Endothelial cell of umbilical vein (primary cell): Measurements from ENCODE around the gene PHC2. TPM values are rescaled to one million over a fixed set of nuclear protein-coding genes. Genes with fewer than 3 reads are reported as not detected.

ENCODE experiments used
- BruUV-seq: library from RNA; stranded (reverse); fragments of 400-500 nt; replicated peaks from 2 replicates; lab custom pipeline; 2021; lab: Mats Ljungman, UMichigan
- CTCF ChIA-PET: fragments of 300-600, 350-600 bp; sonication (Branson Sonifier 250); formaldehyde crosslinking; loops from one replicate; lab custom pipeline; 2021; ENCODE audit warnings: antibody characterized with exemption, inconsistent platforms; lab: Charles Lee
- POLR2A ChIA-PET: fragments of 300-600, 350-600 bp; sonication (Branson Sonifier 250); formaldehyde crosslinking; loops from one replicate; lab custom pipeline; 2021; ENCODE audit warnings: antibody characterized with exemption, inconsistent platforms; lab: Charles Lee
- DNase-seq: peaks from one replicate; pipeline ENCODE4 v3.0.0-alpha.2; 2011; ENCODE audit warnings: low read depth, low spot score
- FAIRE-seq: peaks from 2 replicates; lab custom pipeline; 2011; peaks lifted over from hg19 to GRCh38; lab: Jason Lieb, UNC
- H2AFZ ChIP-seq: 2 replicates; pipeline ENCODE4 v1.6.0; 2012; ENCODE audit warnings: low read depth, low read length, control low read depth, inconsistent platforms
- H3K27ac ChIP-seq: 2 replicates; pipeline ENCODE4 v1.5.1; 2011; ENCODE audit warnings: low read depth, mild to moderate bottlenecking, control low read depth, low read length, moderate library complexity; ENCODE audit not compliant: insufficient read depth
- H3K27me3 ChIP-seq, 2 experiments: 2 replicates each; pipeline versions ENCODE4 v1.6.0 to v1.6.1; 2011; ENCODE audit warnings: low read length in 2 of 2, mixed read lengths in 1 of 2; ENCODE audit not compliant: control insufficient read depth in 2 of 2, insufficient read depth in 2 of 2
- H3K36me3 ChIP-seq, 2 experiments: 2 replicates in 1 of 2; 3 replicates in 1 of 2; pipeline ENCODE4 v1.5.1; 2011; ENCODE audit warnings: low read length in 2 of 2, mild to moderate bottlenecking in 1 of 2, moderate library complexity in 1 of 2; ENCODE audit not compliant: control insufficient read depth in 2 of 2, insufficient read depth in 2 of 2; ENCODE audit errors: extremely low read depth in 1 of 2
- H3K4me1 ChIP-seq: 3 replicates; pipeline ENCODE4 v1.5.1; 2011; ENCODE audit warnings: mild to moderate bottlenecking, low read length; ENCODE audit not compliant: control insufficient read depth, insufficient read depth; ENCODE audit errors: extremely low read depth
- H3K4me2 ChIP-seq: 2 replicates; pipeline ENCODE4 v1.6.1; 2011; ENCODE audit warnings: low read length, control low read depth, mixed read lengths; ENCODE audit not compliant: insufficient read depth
- H3K4me3 ChIP-seq, 3 experiments: fragments of 200-600 bp in 1 of 3; sonication (generic), shearing (Covaris generic) in 1 of 3; replicated peaks in 1 of 3; 2 replicates each; pipeline ENCODE4 v1.5.1; 2011 to 2016; ENCODE audit warnings: control low read depth in 3 of 3, low read length in 3 of 3, mild to moderate bottlenecking in 2 of 3, inconsistent platforms in 1 of 3, low read depth in 1 of 3, moderate library complexity in 1 of 3; ENCODE audit not compliant: insufficient read depth in 1 of 3
- H3K79me2 ChIP-seq: 2 replicates; pipeline ENCODE4 v1.6.0; 2012; ENCODE audit warnings: low read length, inconsistent platforms; ENCODE audit not compliant: control insufficient read depth, insufficient read depth
- H3K9ac ChIP-seq: replicated peaks from 2 replicates; pipeline ENCODE3; 2011; ENCODE audit warnings: low read length, control low read depth; ENCODE audit not compliant: insufficient read depth; ENCODE audit errors: extremely low read depth
- H3K9me1 ChIP-seq: replicated peaks from 3 replicates; pipeline ENCODE4 v1.6.0; 2011; ENCODE audit warnings: mild to moderate bottlenecking, low read length; ENCODE audit not compliant: control insufficient read depth, insufficient read depth; ENCODE audit errors: extremely low read depth
- H3K9me3 ChIP-seq: replicated peaks from 2 replicates; pipeline ENCODE4 v1.5.1; 2012; ENCODE audit warnings: low read length, inconsistent platforms; ENCODE audit not compliant: control insufficient read depth, insufficient read depth
- H4K20me1 ChIP-seq: replicated peaks from 2 replicates; pipeline ENCODE3; 2011; ENCODE audit warnings: mild to moderate bottlenecking, low read length; ENCODE audit not compliant: control insufficient read depth, insufficient read depth; ENCODE audit errors: extremely low read depth
- CTCF ChIP-seq, 2 donors: IDR thresholded peaks; 1 replicate in 1 of 2; 2 replicates in 1 of 2; pipeline ENCODE4 v1.5.1; 2011; ENCODE audit warnings: low read length in 2 of 2, mild to moderate bottlenecking in 2 of 2, moderate library complexity in 2 of 2, control low read depth in 1 of 2, inconsistent platforms in 1 of 2, low read depth in 1 of 2; ENCODE audit not compliant: insufficient read depth in 1 of 2; ENCODE audit errors: extremely low read depth in 1 of 2
- EZH2 ChIP-seq: IDR thresholded peaks from 2 replicates; pipeline ENCODE4 v1.6.1; 2012; ENCODE audit warnings: borderline replicate concordance, low read depth, mild to moderate bottlenecking, moderate library complexity, low read length, inconsistent platforms; ENCODE audit not compliant: severe bottlenecking
- FOS ChIP-seq: IDR thresholded peaks from 2 replicates; pipeline ENCODE4 v1.6.1; 2011; ENCODE audit warnings: mild to moderate bottlenecking, low read length, moderate library complexity, borderline replicate concordance; ENCODE audit not compliant: insufficient read depth
- GATA2 ChIP-seq: IDR thresholded peaks from 2 replicates; pipeline ENCODE4 v1.7.0; 2011; ENCODE audit warnings: low read depth, mild to moderate bottlenecking, moderate library complexity, mixed read lengths, low read length; ENCODE audit not compliant: insufficient read length, insufficient read depth
- JUN ChIP-seq: IDR thresholded peaks from 2 replicates; pipeline ENCODE4 v1.6.1; 2011; ENCODE audit warnings: borderline replicate concordance, low read depth; ENCODE audit not compliant: insufficient read length, insufficient read depth
- MAX ChIP-seq: IDR thresholded peaks from 2 replicates; pipeline ENCODE4 v1.6.1; 2011; ENCODE audit not compliant: insufficient read depth, insufficient read length
- MYC ChIP-seq: IDR thresholded peaks from one replicate; pipeline ENCODE4 v1.6.1; 2011; ENCODE audit warnings: mild to moderate bottlenecking, low read depth, low read length
- POLR2A ChIP-seq: IDR thresholded peaks from 2 replicates; pipeline ENCODE4 v1.6.1; 2012; ENCODE audit warnings: low read depth, mild to moderate bottlenecking, control low read depth, low read length
- POLR2AphosphoS5 ChIP-seq: IDR thresholded peaks from 2 replicates; pipeline ENCODE4 v1.6.1; 2012; ENCODE audit warnings: low read depth, mild to moderate bottlenecking, control low read depth, low read length, moderate library complexity; ENCODE audit not compliant: insufficient read depth
- dilution Hi-C: fragments of 300-500 bp; cut with MboI; formaldehyde crosslinking; loops from one replicate; pipeline ENCODE4 v1.15.0; 2019; ENCODE audit warnings: low sequenced_read_pairs; ENCODE audit not compliant: extremely low pct_ligation_motif_present
- intact Hi-C: fragments of 100-400 bp; cut with micrococcal nuclease; formaldehyde crosslinking; loops from one replicate; pipeline ENCODE4 v1.10.0; 2022
- polyA plus RNA-seq, 4 experiments: library from polyadenylated mRNA; depleted of rRNA in 3 of 4; stranded (reverse) in 3 of 4; unstranded in 1 of 4; fragments of >200 nt; gene quantifications; 2 replicates each; pipeline versions ENCODE4 v1.2.1 to v1.2.3, GENCODE V29; 2011 to 2012; ENCODE audit warnings: missing spikeins in 1 of 4
- total RNA-seq: library from RNA; stranded (reverse); gene quantifications from 2 replicates; pipeline ENCODE4 v1.2.3, GENCODE V29; 2021

PHC2 gene
- total and polyA plus RNA-seq, 2 donors (not counting 3 experiments of a cell fraction or from before 2014, with no cell fraction given): 65.6 to 79.0 TPM

DNA sequence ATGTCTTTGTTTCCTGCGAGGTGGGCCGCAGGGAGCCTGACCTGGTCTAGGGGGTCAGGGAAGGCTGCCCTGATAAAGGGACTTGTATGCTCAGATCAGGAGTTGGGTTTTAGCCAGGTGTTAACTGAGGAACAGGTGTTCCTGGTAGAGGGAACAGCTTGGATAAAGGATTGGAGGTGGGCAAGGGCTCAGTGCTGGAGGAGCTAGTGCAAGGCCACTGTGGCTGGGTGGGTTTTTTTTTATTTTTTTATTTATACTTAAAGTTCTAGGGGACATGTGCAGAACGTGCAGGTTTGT is 141.1 kb downstream of the PHC2 start:
- dilution Hi-C loops: no loop called here
- no TSS peak for BruUV-seq
- intact Hi-C loops: no loop called here
- no peak for FAIRE-seq
- no peak overlapping the region for H2AFZ ChIP-seq
- no peak overlapping the region for H3K9ac ChIP-seq
- no peak for DNase-seq
- H3K4me3 ChIP-seq: no peak overlapping the region
- H3K9me3 ChIP-seq: no peaks in the 10 kb centered on the region
- ChIA-PET CTCF (no interaction called here), POLR2A (no interaction called here)
- TF ChIP-seq MAX (no peak), JUN (no peak), FOS (no peak), MYC (no peak), POLR2A (no peak), EZH2 (no peak), POLR2AphosphoS5 (no peak), CTCF (IDR thresholded peaks at IDR 0.05; ENCODE audit: extremely low read depth in 1 of 2, insufficient read depth in 1 of 2, low read depth in 1 of 2, low read length in 2 of 2) (no peak), GATA2 (no peak)
- no peaks in the 10 kb centered on the region for H3K9me1 ChIP-seq
- peaks cover 2 to 9% of the 10 kb centered on the region in 2 experiments for H3K36me3 ChIP-seq
- no peaks in the 10 kb centered on the region for H3K27me3 ChIP-seq
- no peaks in the 10 kb centered on the region for H4K20me1 ChIP-seq
- peaks cover 4% of the 10 kb centered on the region for H3K4me1 ChIP-seq
- no peaks in the 10 kb centered on the region for H3K79me2 ChIP-seq
- no peak overlapping the region for H3K4me2 ChIP-seq
- H3K27ac ChIP-seq: no peak overlapping the region
